Esophagus squamous epithelium (tissue), 4 donors: ENCODE results near the gene RAPGEF4.

Source experiments
- CTCF ChIP-seq, 6 experiments: fragments of 450-650 bp in 4 of 6; fragments of 200-600 bp in 2 of 6; sonication (generic) in 2 of 6; IDR thresholded peaks; one replicate each; pipeline ENCODE4 v1.5.1; 2016 to 2019; ENCODE audit warnings: antibody characterized with exemption in 6 of 6, mild to moderate bottlenecking in 4 of 6, moderate library complexity in 4 of 6
- POLR2A ChIP-seq, 4 donors: fragments of 450-650 bp; IDR thresholded peaks; one replicate each; pipeline ENCODE4 v1.6.1; 2017; ENCODE audit warnings: antibody characterized with exemption in 4 of 4, mild to moderate bottlenecking in 4 of 4, moderate library complexity in 3 of 4

GRCh38 chr2:172925600-172925999 lies 190.0 kb downstream of the RAPGEF4 start:
- no peak for TF ChIP-seq CTCF (IDR thresholded peaks at IDR 0.05)
- no peak for TF ChIP-seq POLR2A (IDR thresholded peaks at IDR 0.05)
